ENCODE data around the gene SPDYE16.
"Not testable (repeated sequence)": the region's sequence is repeated elsewhere in the genome, so short reads cannot be mapped to it uniquely, and the experiment has no call there.

- not testable (repeated sequence) for TF ChIP-seq PATZ1 (CRISPR knock-in tag; IDR thresholded peaks at IDR 0.05; ENCODE audit: borderline replicate concordance); ZFP30 (CRISPR knock-in tag; IDR thresholded peaks at IDR 0.05); ZFP3 (CRISPR knock-in tag; IDR thresholded peaks at IDR 0.05); TCF4 (CRISPR knock-in tag; IDR thresholded peaks at IDR 0.05; ENCODE audit: borderline replicate concordance); ARNTL (CRISPR knock-in tag; IDR thresholded peaks at IDR 0.05; ENCODE audit: borderline replicate concordance, low read depth); BACH2 (CRISPR knock-in tag; IDR thresholded peaks at IDR 0.05; ENCODE audit: borderline replicate concordance); TSHZ2 (CRISPR knock-in tag; IDR thresholded peaks at IDR 0.05); RARB (CRISPR knock-in tag; IDR thresholded peaks at IDR 0.05)
Measured at GRCh38 chr7:76484456-76484855, 58.6 kb downstream of the SPDYE16 start.

Data from SK-N-SH treated with all-trans-retinoic acid at 6 μM for 48 hours (cell line).